Trophoblast cell (in vitro differentiated cells and primary cell): ENCODE data around the gene MGMT.
A peak's percentile ranks its signal among the peaks of the same experiment; 100 is the strongest.

Source experiments
- DNase-seq, 2 donors: peaks; one replicate each; pipeline ENCODE4 v3.0.0-alpha.2; 2016
- H2AFZ ChIP-seq: 2 replicates; pipeline ENCODE4 v1.6.1; 2013; ENCODE audit warnings: low read length, moderate library complexity, mild to moderate bottlenecking; ENCODE audit not compliant: insufficient read depth, poor library complexity
- H2AK5ac ChIP-seq: 2 replicates; pipeline ENCODE4 v1.6.1; 2013; ENCODE audit warnings: mild to moderate bottlenecking, low read length
- H2BK120ac ChIP-seq: 2 replicates; pipeline ENCODE4 v1.6.1; 2013; ENCODE audit warnings: low read length, mild to moderate bottlenecking, moderate library complexity; ENCODE audit not compliant: insufficient read depth, poor library complexity
- H2BK12ac ChIP-seq: 2 replicates; pipeline ENCODE4 v1.6.1; 2013; ENCODE audit warnings: mild to moderate bottlenecking, low read length, moderate library complexity
- H2BK5ac ChIP-seq: 2 replicates; pipeline ENCODE4 v1.6.1; 2013; ENCODE audit warnings: low read length, low read depth, moderate library complexity, mild to moderate bottlenecking; ENCODE audit not compliant: poor library complexity
- H3K14ac ChIP-seq: 2 replicates; pipeline ENCODE4 v1.6.1; 2013; ENCODE audit warnings: mild to moderate bottlenecking, low read length
- H3K18ac ChIP-seq: 2 replicates; pipeline ENCODE4 v1.6.1; 2013; ENCODE audit warnings: mild to moderate bottlenecking, low read length
- H3K23ac ChIP-seq: 2 replicates; pipeline ENCODE4 v1.6.1; 2013; ENCODE audit warnings: low read length
- H3K27ac ChIP-seq: 2 replicates; pipeline ENCODE4 v1.5.1; 2013; ENCODE audit warnings: low read depth, mild to moderate bottlenecking, inconsistent platforms, low read length, moderate library complexity
- H3K27me3 ChIP-seq: 2 replicates; pipeline ENCODE4 v1.6.1; 2013; ENCODE audit warnings: inconsistent platforms, mild to moderate bottlenecking, low read length, moderate library complexity; ENCODE audit not compliant: insufficient read depth
- H3K36me3 ChIP-seq, 2 experiments: 1 replicate in 1 of 2; 2 replicates in 1 of 2; pipeline ENCODE4 v1.6.1; 2013; ENCODE audit warnings: low read length in 2 of 2, mild to moderate bottlenecking in 2 of 2, moderate library complexity in 1 of 2; ENCODE audit not compliant: insufficient read depth in 2 of 2, control insufficient read depth in 1 of 2
- H3K4ac ChIP-seq: 2 replicates; pipeline ENCODE4 v1.6.1; 2013; ENCODE audit warnings: low read depth, mild to moderate bottlenecking, low read length, moderate library complexity
- H3K4me1 ChIP-seq, 2 experiments: 1 replicate in 1 of 2; 2 replicates in 1 of 2; pipeline ENCODE4 v1.6.1; 2013; ENCODE audit warnings: low read length in 2 of 2, mild to moderate bottlenecking in 2 of 2, moderate library complexity in 1 of 2; ENCODE audit not compliant: insufficient read depth in 2 of 2, control insufficient read depth in 1 of 2
- H3K4me2 ChIP-seq: 2 replicates; pipeline ENCODE4 v1.6.1; 2013; ENCODE audit warnings: inconsistent platforms, mild to moderate bottlenecking, low read length, moderate library complexity
- H3K4me3 ChIP-seq: 2 replicates; pipeline ENCODE4 v1.5.1; 2013; ENCODE audit warnings: mild to moderate bottlenecking, low read depth, low read length, inconsistent platforms
- H3K79me1 ChIP-seq: one replicate; pipeline ENCODE4 v1.6.1; 2013; ENCODE audit warnings: low read length
- H3K79me2 ChIP-seq: 2 replicates; pipeline ENCODE4 v1.6.1; 2013; ENCODE audit warnings: low read length, mild to moderate bottlenecking; ENCODE audit not compliant: control insufficient read depth, insufficient read depth, poor library complexity
- H3K9ac ChIP-seq: 2 replicates; pipeline ENCODE4 v1.6.1; 2013; ENCODE audit warnings: mild to moderate bottlenecking, low read length
- H3K9me3 ChIP-seq: 2 replicates; pipeline ENCODE4 v1.6.1; 2013; ENCODE audit warnings: low read depth, mild to moderate bottlenecking, control low read depth, inconsistent platforms, low read length; ENCODE audit not compliant: insufficient read depth
- H4K12ac ChIP-seq: 2 replicates; pipeline ENCODE4 v1.6.1; 2013; ENCODE audit warnings: low read depth, mild to moderate bottlenecking, low read length, moderate library complexity
- H4K8ac ChIP-seq: 2 replicates; pipeline ENCODE4 v1.6.1; 2013; ENCODE audit warnings: low read depth, mild to moderate bottlenecking, low read length, moderate library complexity
- H4K91ac ChIP-seq: one replicate; pipeline ENCODE4 v1.6.1; 2013; ENCODE audit warnings: low read depth, mild to moderate bottlenecking, low read length, moderate library complexity
- WGBS: extraction: QIAGEN DNeasy Blood & Tissue Kit; methylation state at CpG from one replicate; pipeline ENCODE4 v1.1.7; 2013; ENCODE audit warnings: missing lambda C conversion rate; ENCODE audit not compliant: insufficient read length, insufficient coverage; ENCODE audit errors: extremely low coverage; 5-methylcytosine and 5-hydroxymethylcytosine counted together

The MGMT gene

GRCh38 chr10:129728246-129728820 is 261.3 kb downstream of the MGMT start:
- Histone ChIP-seq H3K79me2 (no peaks in the 10 kb centered on the region), H2BK5ac (no peak overlapping the region), H2AK5ac (no peak overlapping the region), H3K18ac (no peak overlapping the region), H3K79me1 (no peaks in the 10 kb centered on the region), H3K27ac (no peak overlapping the region), H2BK120ac (no peak overlapping the region), H3K23ac (no peak overlapping the region), H4K8ac (no peak overlapping the region), H3K14ac (no peak overlapping the region), H3K36me3 (no peaks in the 10 kb centered on the region), H2BK12ac (no peak overlapping the region), H4K91ac (no peak overlapping the region), H3K27me3 (no peaks in the 10 kb centered on the region), H3K4me2 (no peak overlapping the region), H3K9ac (no peak overlapping the region), H3K4me3 (peak overlapping the region; percentile 19), H3K4ac (no peak overlapping the region), H4K12ac (no peak overlapping the region), H2AFZ (no peak overlapping the region), H3K4me1 (peaks cover 0 to 2% of the 10 kb centered on the region in 2 experiments), H3K9me3 (peaks cover 22% of the 10 kb centered on the region)
- DNase-seq: no peak
- no CpG with 5 or more reads among the region's 13 CpGs for WGBS

- H3K4me1 ChIP-seq: peaks cover 0 to 2% of the 10 kb centered on the region in 2 experiments
- WGBS: no CpG with 5 or more reads among the region's 21 CpGs
- no peaks in the 10 kb centered on the region for H3K79me1 ChIP-seq
- no peak overlapping the region for H2BK5ac ChIP-seq
- H3K9ac ChIP-seq: no peak overlapping the region
- no peak overlapping the region for H3K4me3 ChIP-seq
- no peak overlapping the region for H3K4me2 ChIP-seq
- H2BK12ac ChIP-seq: no peak overlapping the region
- no peak overlapping the region for H3K18ac ChIP-seq
- H3K27me3 ChIP-seq: no peaks in the 10 kb centered on the region
- H3K27ac ChIP-seq: no peak overlapping the region
- no peak overlapping the region for H2AFZ ChIP-seq
- H3K23ac ChIP-seq: no peak overlapping the region
- H3K4ac ChIP-seq: no peak overlapping the region
- H3K36me3 ChIP-seq: no peaks in the 10 kb centered on the region
- peaks cover 22% of the 10 kb centered on the region for H3K9me3 ChIP-seq
- no peak overlapping the region for H2AK5ac ChIP-seq
- no peak for DNase-seq
- H3K14ac ChIP-seq: no peak overlapping the region
- no peaks in the 10 kb centered on the region for H3K79me2 ChIP-seq
- H2BK120ac ChIP-seq: no peak overlapping the region
- H4K91ac ChIP-seq: no peak overlapping the region
- H4K8ac ChIP-seq: no peak overlapping the region
- H4K12ac ChIP-seq: no peak overlapping the region
Measured at GRCh38 chr10:129728905-129729795, 262.1 kb downstream of the MGMT start.

GRCh38 chr10:129730272-129730992 is 263.4 kb downstream of the MGMT start:
- Histone ChIP-seq H2AK5ac (no peak overlapping the region), H3K79me2 (no peaks in the 10 kb centered on the region), H3K9me3 (peaks cover 19% of the 10 kb centered on the region), H3K4me3 (no peak overlapping the region), H3K4me1 (no peaks in the 10 kb centered on the region), H3K14ac (no peak overlapping the region), H4K12ac (no peak overlapping the region), H4K91ac (no peak overlapping the region), H2BK5ac (no peak overlapping the region), H3K27ac (no peak overlapping the region), H2BK12ac (no peak overlapping the region), H3K4me2 (no peak overlapping the region), H2BK120ac (no peak overlapping the region), H3K79me1 (no peaks in the 10 kb centered on the region), H2AFZ (no peak overlapping the region), H3K23ac (no peak overlapping the region), H3K27me3 (no peaks in the 10 kb centered on the region), H4K8ac (no peak overlapping the region), H3K9ac (no peak overlapping the region), H3K36me3 (no peaks in the 10 kb centered on the region), H3K18ac (no peak overlapping the region), H3K4ac (no peak overlapping the region)
- no peak for DNase-seq
- no CpG with 5 or more reads among the region's 12 CpGs for WGBS

GRCh38 chr10:129730993-129731325 is 263.9 kb downstream of the MGMT start:
- H2BK120ac ChIP-seq: no peak overlapping the region
- DNase-seq: no peak
- peaks cover 19% of the 10 kb centered on the region for H3K9me3 ChIP-seq
- no peak overlapping the region for H3K27ac ChIP-seq
- H2BK12ac ChIP-seq: no peak overlapping the region
- no peak overlapping the region for H4K12ac ChIP-seq
- H2AFZ ChIP-seq: no peak overlapping the region
- no peak overlapping the region for H4K91ac ChIP-seq
- H3K18ac ChIP-seq: no peak overlapping the region
- H4K8ac ChIP-seq: no peak overlapping the region
- no peaks in the 10 kb centered on the region for H3K4me1 ChIP-seq
- H3K14ac ChIP-seq: no peak overlapping the region
- H3K36me3 ChIP-seq: no peaks in the 10 kb centered on the region
- H3K4me2 ChIP-seq: no peak overlapping the region
- H3K4ac ChIP-seq: no peak overlapping the region
- no peak overlapping the region for H3K23ac ChIP-seq
- H3K4me3 ChIP-seq: no peak overlapping the region
- no peaks in the 10 kb centered on the region for H3K79me1 ChIP-seq
- no CpG with 5 or more reads among the region's 10 CpGs for WGBS
- H3K27me3 ChIP-seq: no peaks in the 10 kb centered on the region
- H2AK5ac ChIP-seq: no peak overlapping the region
- no peaks in the 10 kb centered on the region for H3K79me2 ChIP-seq
- no peak overlapping the region for H3K9ac ChIP-seq
- no peak overlapping the region for H2BK5ac ChIP-seq
